ENCODE measurements around the gene PLA2G6.
"Not testable (repeated sequence)": the region's sequence is repeated elsewhere in the genome, so short reads cannot be mapped to it uniquely, and the experiment has no call there.

The PLA2G6 gene

GRCh38 chr22:38165922-38166593 lies 15.6 kb downstream of the PLA2G6 start:
- no peak for TF ChIP-seq CTCF (IDR thresholded peaks at IDR 0.05; ENCODE audit: insufficient read depth, low read length, missing control alignments)
- H3K4me3 ChIP-seq (ENCODE audit: low read depth, low read length) = no peak overlapping the region
- POLR2A ChIA-PET = no interaction called here
- CTCF ChIA-PET = interaction anchor here (2.3 kb wide), 1 partner anchor 52 kb away, joined by 7 read pairs; no protein-coding TSS in a partner anchor
- no peak for DNase-seq (ENCODE audit: low read depth, low spot score)

GRCh38 chr22:38164551-38164918 lies 17.1 kb downstream of the PLA2G6 start:
- no peak for DNase-seq (ENCODE audit: low read depth, low spot score)
- H3K4me3 ChIP-seq (ENCODE audit: low read depth, low read length) = no peak overlapping the region
- no peak for TF ChIP-seq CTCF (IDR thresholded peaks at IDR 0.05; ENCODE audit: insufficient read depth, low read length, missing control alignments)
- ChIA-PET POLR2A (no interaction called here), CTCF (interaction anchor here (0.5 to 2.3 kb wide), 2 partner anchors 50 to 726 kb away, joined by 3 to 7 read pairs; no protein-coding TSS in a partner anchor)

- DNase-seq (ENCODE audit: low read depth, low spot score) = no peak
Measured at GRCh38 chr22:38163844-38164550, 17.6 kb downstream of the PLA2G6 start.

GRCh38 chr22:38162881-38163843 lies 18.5 kb downstream of the PLA2G6 start:
- POLR2A ChIA-PET = no interaction called here
- no peak for TF ChIP-seq CTCF (IDR thresholded peaks at IDR 0.05; ENCODE audit: insufficient read depth, low read length, missing control alignments)
- CTCF ChIA-PET = interaction anchor here (2.3 kb wide), 1 partner anchor 49 kb away, joined by 7 read pairs; no protein-coding TSS in a partner anchor
- DNase-seq (ENCODE audit: low read depth, low spot score) = no peak
- no peak overlapping the region for H3K4me3 ChIP-seq (ENCODE audit: low read depth, low read length)

More at GRCh38 chr22:38163844-38164550, 17.6 kb downstream of the PLA2G6 start:
- POLR2A ChIA-PET = no interaction called here
- no peak for TF ChIP-seq CTCF (IDR thresholded peaks at IDR 0.05; ENCODE audit: insufficient read depth, low read length, missing control alignments)
- CTCF ChIA-PET = interaction anchor here (2.3 kb wide), 1 partner anchor 50 kb away, joined by 7 read pairs; no protein-coding TSS in a partner anchor
- no peak overlapping the region for H3K4me3 ChIP-seq (ENCODE audit: low read depth, low read length)

GRCh38 chr22:38155703-38156102 lies 25.9 kb downstream of the PLA2G6 start:
- no peak overlapping the region for H3K4me3 ChIP-seq (ENCODE audit: low read depth, low read length)
- TF ChIP-seq CTCF (IDR thresholded peaks at IDR 0.05; ENCODE audit: insufficient read depth, low read length, missing control alignments) = no peak
- POLR2A ChIA-PET = no interaction called here
- CTCF ChIA-PET = no interaction called here
- DNase-seq (ENCODE audit: low read depth, low spot score) = no peak

- H3K4me3 ChIP-seq (ENCODE audit: low read depth, low read length); POLR2A ChIA-PET; DNase-seq (ENCODE audit: low read depth, low spot score): not testable (repeated sequence)
- CTCF ChIA-PET = interaction anchor here (1.0 kb wide), 1 partner anchor 101 kb away, joined by 3 read pairs; no protein-coding TSS in a partner anchor
Measured at GRCh38 chr22:38154563-38154915, 27.1 kb downstream of the PLA2G6 start.
